HG03139 (cell line): ENCODE results near the gene MFN2.
A peak's percentile ranks its signal among the peaks of the same experiment; 100 is the strongest.
"Not testable (repeated sequence)": the region's sequence is repeated elsewhere in the genome, so short reads cannot be mapped to it uniquely, and the experiment has no call there.

ENCODE experiments used
- ATAC-seq: cut with Tn5 transposase; IDR thresholded peaks from one replicate; pipeline ENCODE4 v1.9.1; 2021; ENCODE audit not compliant: unreplicated experiment

Gene MFN2

GRCh38 chr1:11979851-11980675, at the start of gene MFN2:
Gene MFN2 (plus strand): TSS chr1:11980444. CDS start chr1:11989169, 8,725 bp downstream.
- ATAC-seq, result peak; percentile 88

- no peak for ATAC-seq
These were observed 49.4 kb upstream of the MFN2 start for GRCh38 chr1:11930571-11931445.

- ATAC-seq, result no peak
These were observed 48.4 kb upstream of the MFN2 start for GRCh38 chr1:11931845-11932244.

- peak; percentile 89 for ATAC-seq
These were observed 45.8 kb upstream of the MFN2 start, which contains the start of gene PLOD1 for GRCh38 chr1:11934302-11935056. Gene PLOD1 (plus strand): TSS chr1:11934717. CDS start chr1:11934780, 63 bp downstream.

- ATAC-seq, result peak; percentile 2
These were observed 45.2 kb upstream of the MFN2 start for GRCh38 chr1:11935057-11935412.

GRCh38 chr1:11935733-11936132, 44.5 kb upstream of the MFN2 start:
- ATAC-seq, result not testable (repeated sequence)

GRCh38 chr1:11938722-11939526, 41.3 kb upstream of the MFN2 start:
- ATAC-seq, result no peak

- not testable (repeated sequence) for ATAC-seq
These were observed 40.5 kb upstream of the MFN2 start for GRCh38 chr1:11939794-11940193.

- no peak for ATAC-seq
These were observed 39.9 kb upstream of the MFN2 start for GRCh38 chr1:11940260-11940921.

GRCh38 chr1:11942280-11942679, 38.0 kb upstream of the MFN2 start:
- no peak for ATAC-seq

GRCh38 chr1:11943619-11944018, 36.6 kb upstream of the MFN2 start:
- ATAC-seq, result no peak

- ATAC-seq, result no peak
These were observed 35.8 kb upstream of the MFN2 start for GRCh38 chr1:11944358-11944931.

GRCh38 chr1:11946647-11947046, 33.6 kb upstream of the MFN2 start:
- ATAC-seq, result no peak

GRCh38 chr1:11948822-11949458, 31.3 kb upstream of the MFN2 start:
- ATAC-seq, result no peak

GRCh38 chr1:11951901-11952300, 28.3 kb upstream of the MFN2 start:
- ATAC-seq, result no peak

- ATAC-seq, result no peak
These were observed 27.7 kb upstream of the MFN2 start for GRCh38 chr1:11952455-11953109.

GRCh38 chr1:11955221-11955620, 25.0 kb upstream of the MFN2 start:
- no peak for ATAC-seq

GRCh38 chr1:11957398-11957797, 22.8 kb upstream of the MFN2 start:
- no peak for ATAC-seq
